ENCODE results near the gene MCRIP1. TPM values are rescaled to one million over a fixed set of nuclear protein-coding genes. Genes with fewer than 3 reads are reported as not detected.

MCRIP1 gene
- total and polyA plus RNA-seq, 2 experiments from 2014 or later = 102 to 145 TPM

DNA sequence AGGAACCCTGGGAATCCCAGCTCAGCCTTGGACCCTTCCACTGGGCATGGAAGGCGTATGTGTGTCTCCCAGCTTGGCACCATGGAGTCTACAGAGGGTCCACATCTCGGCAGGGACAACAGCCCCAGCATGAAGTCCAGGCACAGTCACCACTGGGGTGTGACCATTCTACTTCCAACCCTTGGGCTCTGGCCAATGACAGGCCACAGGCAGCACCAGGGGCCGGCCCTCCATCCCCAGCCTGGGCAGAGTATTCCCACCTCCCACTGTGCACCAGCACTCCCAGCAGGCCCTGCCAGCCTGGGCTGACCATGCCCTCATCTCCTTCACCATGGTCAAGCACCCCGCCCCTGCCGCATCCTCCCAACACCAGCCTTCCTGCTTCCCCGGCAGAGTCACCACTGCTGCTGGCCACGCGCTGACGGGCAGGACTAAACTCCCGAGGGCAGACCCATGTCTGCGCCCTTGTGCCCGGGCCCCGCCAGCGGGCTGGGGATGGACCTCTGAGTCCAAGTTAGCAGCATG lies 11.3 kb upstream of the MCRIP1 start:
- Histone ChIP-seq H3K4me2 (ENCODE audit: unreplicated experiment) (no peak overlapping the region), H3K9me2 (ENCODE audit: insufficient read depth) (no peaks in the 10 kb centered on the region), H3K4me1 (ENCODE audit: insufficient read depth) (no peaks in the 10 kb centered on the region), H3K4me3 (no peak overlapping the region), H3K27ac (no peak overlapping the region), H3F3A (ENCODE audit: insufficient read depth) (peaks cover 50% of the 10 kb centered on the region), H4K20me1 (ENCODE audit: insufficient read depth) (no peaks in the 10 kb centered on the region), H3K27me3 (replicated peaks; ENCODE audit: insufficient read depth) (no peaks in the 10 kb centered on the region), H3K9me3 (ENCODE audit: low read depth) (no peaks in the 10 kb centered on the region), H3K36me3 (ENCODE audit: low read depth) (peaks cover 26% of the 10 kb centered on the region; the same call in 1 of the 2 replicates), H2AFZ (no peak overlapping the region), H3K9ac (no peak overlapping the region), H3K79me2 (ENCODE audit: insufficient read depth) (peaks cover 30% of the 10 kb centered on the region)
- TF ChIP-seq EZH2 (IDR thresholded peaks at IDR 0.05; ENCODE audit: insufficient read depth, poor library complexity, severe bottlenecking) = no peak
- TF ChIP-seq EZH2phosphoT487 (IDR thresholded peaks at IDR 0.05; ENCODE audit: insufficient read depth, low read depth) = no peak
- WGBS, 2 experiments (ENCODE audit: low coverage in 1 of 2, low lambda C conversion rate in 2 of 2, missing lambda C conversion rate in 2 of 2) = 93 to 94% methylated on average over 13 to 14 of the region's 14 CpGs
- DNase-seq = no peak
- in situ Hi-C loops (cut with MboI) = no loop called here

DNA sequence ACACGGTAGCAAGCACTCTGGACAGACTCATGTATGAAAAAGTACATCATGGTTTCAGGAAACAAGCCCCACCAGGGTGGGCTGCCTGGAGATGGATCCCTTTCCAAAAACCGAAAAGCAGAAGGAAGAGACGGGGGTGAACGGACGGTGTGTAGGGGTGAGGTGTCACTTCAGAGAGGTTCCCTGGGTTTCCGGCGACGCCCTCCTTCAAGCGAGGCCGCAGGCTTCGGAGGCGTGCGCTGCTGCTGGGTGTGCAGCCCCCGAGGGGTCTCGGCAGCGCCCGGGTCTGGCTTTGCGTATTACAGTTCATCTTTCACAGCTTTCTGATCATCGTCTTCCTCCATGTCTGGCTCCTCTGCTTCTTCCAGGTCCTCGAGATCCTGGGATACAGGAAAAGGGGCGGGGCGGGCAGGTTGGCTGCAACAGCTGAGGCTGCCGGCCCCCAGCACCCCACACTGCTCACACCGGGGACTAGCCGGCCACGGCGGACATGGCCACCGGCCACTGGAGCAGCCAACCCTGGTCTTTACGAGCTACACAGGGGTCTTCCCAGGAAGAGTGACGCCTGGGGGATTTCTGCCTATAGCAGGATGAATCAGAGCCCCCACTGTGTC lies 10.7 kb upstream of the MCRIP1 start:
- DNase-seq = no peak
- H3K4me3 ChIP-seq = no peak overlapping the region
- TF ChIP-seq EZH2 (IDR thresholded peaks at IDR 0.05; ENCODE audit: insufficient read depth, poor library complexity, severe bottlenecking) (no peak), EZH2phosphoT487 (IDR thresholded peaks at IDR 0.05; ENCODE audit: insufficient read depth, low read depth) (no peak)
- no peaks in the 10 kb centered on the region for H3K9me3 ChIP-seq (ENCODE audit: low read depth)
- H2AFZ ChIP-seq = no peak overlapping the region
- H3K9ac ChIP-seq = no peak overlapping the region
- H3K27ac ChIP-seq = no peak overlapping the region; the same call in 1 of the 2 replicates
- no peaks in the 10 kb centered on the region for H3K9me2 ChIP-seq (ENCODE audit: insufficient read depth)
- peaks cover 24% of the 10 kb centered on the region for H3K79me2 ChIP-seq (ENCODE audit: insufficient read depth)
- H3K36me3 ChIP-seq (ENCODE audit: low read depth) = peaks cover 26% of the 10 kb centered on the region; the same call in 1 of the 2 replicates
- in situ Hi-C loops (cut with MboI) = no loop called here
- no peaks in the 10 kb centered on the region for H3K4me1 ChIP-seq (ENCODE audit: insufficient read depth)
- no peaks in the 10 kb centered on the region for H4K20me1 ChIP-seq (ENCODE audit: insufficient read depth)
- H3K27me3 ChIP-seq (replicated peaks; ENCODE audit: insufficient read depth) = no peaks in the 10 kb centered on the region
- WGBS, 2 experiments (ENCODE audit: low coverage in 1 of 2, low lambda C conversion rate in 2 of 2, missing lambda C conversion rate in 2 of 2) = 93 to 94% methylated on average over 29 to 30 of the region's 30 CpGs
- peaks cover 50% of the 10 kb centered on the region for H3F3A ChIP-seq (ENCODE audit: insufficient read depth)
- no peak overlapping the region for H3K4me2 ChIP-seq (ENCODE audit: unreplicated experiment)

- no peaks in the 10 kb centered on the region for H3K9me2 ChIP-seq (ENCODE audit: insufficient read depth)
- no peaks in the 10 kb centered on the region for H3K9me3 ChIP-seq (ENCODE audit: low read depth)
- peaks cover 45% of the 10 kb centered on the region for H3F3A ChIP-seq (ENCODE audit: insufficient read depth)
- no peaks in the 10 kb centered on the region for H3K27me3 ChIP-seq (replicated peaks; ENCODE audit: insufficient read depth)
- no peaks in the 10 kb centered on the region for H3K4me1 ChIP-seq (ENCODE audit: insufficient read depth)
- H3K4me2 ChIP-seq (ENCODE audit: unreplicated experiment) = no peak overlapping the region
- peaks cover 15% of the 10 kb centered on the region for H3K79me2 ChIP-seq (ENCODE audit: insufficient read depth)
- no peak overlapping the region for H3K9ac ChIP-seq
- WGBS, 2 experiments (ENCODE audit: low coverage in 1 of 2, low lambda C conversion rate in 2 of 2, missing lambda C conversion rate in 2 of 2) = 73% methylated on average over 21 of the region's 21 CpGs
- H2AFZ ChIP-seq = no peak overlapping the region
- H3K27ac ChIP-seq = peak overlapping the region; percentile 19; the same call in 1 of the 2 replicates
- DNase-seq = peak; percentile 49
- no peak overlapping the region for H3K4me3 ChIP-seq
- in situ Hi-C loops (cut with MboI) = no loop called here
- TF ChIP-seq EZH2 (IDR thresholded peaks at IDR 0.05; ENCODE audit: insufficient read depth, poor library complexity, severe bottlenecking) (no peak), EZH2phosphoT487 (IDR thresholded peaks at IDR 0.05; ENCODE audit: insufficient read depth, low read depth) (no peak)
- H3K36me3 ChIP-seq (ENCODE audit: low read depth) = peaks cover 21% of the 10 kb centered on the region; the same call in 1 of the 2 replicates
- no peaks in the 10 kb centered on the region for H4K20me1 ChIP-seq (ENCODE audit: insufficient read depth)
Observed at GRCh38 chr17:81842725-81843504, 9.8 kb upstream of the MCRIP1 start.

- TF ChIP-seq EZH2phosphoT487 (IDR thresholded peaks at IDR 0.05; ENCODE audit: insufficient read depth, low read depth) (no peak), EZH2 (IDR thresholded peaks at IDR 0.05; ENCODE audit: insufficient read depth, poor library complexity, severe bottlenecking) (no peak)
Observed at GRCh38 chr17:81842378-81842724, 9.3 kb upstream of the MCRIP1 start.

More at GRCh38 chr17:81842378-81842724, 9.3 kb upstream of the MCRIP1 start:
- Histone ChIP-seq H3K36me3 (ENCODE audit: low read depth) (peaks cover 18% of the 10 kb centered on the region; the same call in 1 of the 2 replicates), H3K4me3 (no peak overlapping the region), H4K20me1 (ENCODE audit: insufficient read depth) (no peaks in the 10 kb centered on the region), H3K27ac (no peak overlapping the region), H2AFZ (no peak overlapping the region), H3K9ac (no peak overlapping the region), H3K79me2 (ENCODE audit: insufficient read depth) (peaks cover 12% of the 10 kb centered on the region), H3K4me2 (ENCODE audit: unreplicated experiment) (no peak overlapping the region), H3K27me3 (replicated peaks; ENCODE audit: insufficient read depth) (no peaks in the 10 kb centered on the region), H3K4me1 (ENCODE audit: insufficient read depth) (no peaks in the 10 kb centered on the region), H3K9me3 (ENCODE audit: low read depth) (no peaks in the 10 kb centered on the region), H3K9me2 (ENCODE audit: insufficient read depth) (no peaks in the 10 kb centered on the region), H3F3A (ENCODE audit: insufficient read depth) (peaks cover 44% of the 10 kb centered on the region)
- 85 to 92% methylated on average over 11 of the region's 11 CpGs for WGBS, 2 experiments (ENCODE audit: low coverage in 1 of 2, low lambda C conversion rate in 2 of 2, missing lambda C conversion rate in 2 of 2)
- in situ Hi-C loops (cut with MboI) = no loop called here
- no peak for DNase-seq
